Stimulated activated CD8-positive, alpha-beta memory T cell treated with anti-CD3 and anti-CD28 coated beads, Interleukin-15, amount 100 ng/mL, for 48 hours (primary cell): ENCODE measurements around the gene PPFIBP2.

Experiments
- DNase-seq, 2 donors: peaks; one replicate each; pipeline ENCODE4 v3.0.0-alpha.2; 2020; ENCODE audit warnings: low read depth in 2 of 2

PPFIBP2 gene

GRCh38 chr11:7551571-7551970 lies 37.8 kb downstream of the PPFIBP2 start:
- no peak for DNase-seq

DNA sequence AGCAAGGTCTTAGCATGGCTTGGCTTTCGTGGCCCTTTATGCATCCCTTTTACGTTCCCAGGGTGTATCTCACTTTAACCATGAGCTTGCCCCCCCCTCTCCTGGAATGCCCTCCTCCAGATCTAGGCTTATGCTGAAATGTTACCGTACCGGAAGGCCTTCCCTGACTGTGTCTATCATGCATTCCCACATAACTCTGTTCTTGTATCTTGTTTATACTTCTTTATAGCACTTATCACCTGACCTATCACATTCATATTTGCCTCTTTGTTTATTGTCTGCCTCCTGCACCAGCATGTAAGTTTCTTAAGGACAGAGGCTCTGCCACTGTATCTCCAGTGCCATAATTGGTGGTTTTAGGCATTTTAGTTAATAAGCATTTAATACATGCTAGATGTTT lies 38.9 kb downstream of the PPFIBP2 start:
- no peak for DNase-seq

DNA sequence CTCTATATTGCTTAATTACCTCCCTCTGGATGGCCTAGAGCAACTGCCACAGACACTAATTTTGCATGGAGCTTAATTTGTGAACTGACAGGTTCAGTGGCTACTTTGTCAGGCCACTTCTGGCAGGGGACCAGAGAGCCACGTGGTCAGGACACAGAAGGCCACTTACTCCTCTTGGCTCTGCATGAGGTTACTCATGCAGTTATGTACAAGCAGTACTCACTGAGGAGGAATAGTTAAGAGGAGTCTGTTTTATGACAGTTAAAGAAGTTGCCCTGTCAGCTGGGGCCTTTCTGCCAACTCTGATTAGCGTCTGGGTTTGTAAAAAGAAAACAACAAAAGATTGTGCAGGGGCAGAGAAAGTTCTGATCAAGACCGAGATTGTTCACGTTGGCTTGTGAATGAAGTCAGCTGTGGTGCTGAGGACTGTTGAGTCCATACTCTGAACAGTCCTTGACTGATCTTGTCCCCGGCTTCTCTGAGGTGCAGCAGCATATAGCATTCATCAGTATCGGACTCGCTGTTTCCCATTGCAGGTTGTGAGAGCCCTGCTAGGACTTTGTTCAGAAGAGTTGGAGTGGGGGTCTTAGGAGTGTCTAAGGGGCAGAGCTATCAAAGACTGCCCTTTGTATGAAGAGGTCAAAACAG lies 41.4 kb downstream of the PPFIBP2 start:
- no peak for DNase-seq

DNA sequence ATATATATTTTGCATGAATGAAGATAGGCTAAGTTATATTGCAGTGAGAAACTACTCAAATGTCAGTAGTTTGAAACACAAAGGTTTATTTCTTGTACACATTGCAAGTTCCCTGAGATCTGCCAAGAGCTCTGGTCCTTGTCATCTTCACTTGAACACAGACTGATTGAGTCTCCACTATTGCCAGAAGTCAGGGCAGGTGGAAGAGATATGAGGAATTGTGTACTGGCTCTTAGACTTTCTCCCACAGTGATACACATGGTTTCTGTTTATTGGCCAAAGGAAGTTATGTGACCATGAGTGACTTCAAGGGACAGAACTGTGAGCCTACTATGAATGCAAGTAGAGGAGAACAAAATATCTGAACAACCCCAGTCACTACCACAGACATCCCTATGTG lies 44.2 kb downstream of the PPFIBP2 start:
- no peak for DNase-seq

- no peak for DNase-seq
These were observed 45.8 kb downstream of the PPFIBP2 start for GRCh38 chr11:7559398-7560283.

DNA sequence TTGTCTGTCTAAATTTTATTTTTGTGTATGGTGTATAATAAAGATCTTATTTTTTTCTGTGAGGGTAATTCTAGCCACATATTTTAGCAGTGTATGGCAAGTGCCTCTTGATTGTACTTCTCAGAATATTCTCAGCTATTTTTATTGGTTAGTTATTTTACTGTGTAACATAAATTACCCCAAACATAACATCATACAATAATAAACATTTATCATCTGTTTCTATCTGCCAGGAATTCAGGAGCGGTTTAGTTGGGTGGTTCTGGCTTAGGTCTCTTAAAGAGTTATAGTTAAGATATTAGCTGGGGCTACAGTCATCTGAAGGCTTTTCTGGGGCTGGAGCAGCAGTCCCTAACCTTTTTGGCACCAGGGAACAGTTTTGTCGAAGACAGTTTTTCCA lies 47.8 kb downstream of the PPFIBP2 start:
- no peak for DNase-seq

DNA sequence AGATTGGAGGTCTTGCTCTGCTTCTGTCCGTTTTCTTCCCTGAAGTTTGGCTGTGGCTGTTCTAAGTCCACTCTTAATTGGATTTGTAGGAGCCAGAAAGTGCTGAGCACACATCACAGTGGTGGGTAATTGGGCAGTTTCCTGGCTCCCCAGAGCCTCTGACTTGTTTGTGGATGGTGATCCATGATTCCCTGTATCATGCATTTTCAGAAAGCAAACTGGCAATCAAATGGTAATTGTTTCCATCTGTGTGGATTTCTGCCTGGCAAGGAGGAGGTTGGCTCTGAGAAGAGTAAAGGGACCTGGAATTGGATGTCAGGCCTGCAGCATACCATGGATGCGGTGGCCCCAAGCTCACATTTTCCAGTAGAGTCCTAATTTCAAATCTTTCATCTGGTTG lies 49.5 kb downstream of the PPFIBP2 start:
- no peak for DNase-seq

GRCh38 chr11:7564803-7565202 lies 51.0 kb downstream of the PPFIBP2 start:
- DNase-seq: no peak

DNA sequence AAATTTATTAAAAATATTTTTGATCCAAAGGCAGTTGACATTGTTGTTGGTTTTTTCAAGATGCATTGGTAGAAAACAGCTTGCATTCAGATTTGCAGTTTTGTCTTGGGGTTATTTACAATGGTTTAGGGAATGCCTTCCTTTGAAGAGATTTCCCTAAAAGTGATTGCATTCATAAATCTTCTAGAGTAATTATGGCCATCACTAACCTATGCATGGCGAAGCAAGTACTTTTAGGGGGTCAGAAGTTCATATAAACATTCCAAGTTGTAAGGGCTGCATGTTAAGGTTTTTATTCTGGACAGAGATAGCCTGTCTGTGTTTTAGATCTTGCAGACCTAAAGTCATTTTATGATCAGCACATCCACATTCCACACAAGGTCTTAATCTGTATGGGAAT lies 53.5 kb downstream of the PPFIBP2 start:
- no peak for DNase-seq

DNA sequence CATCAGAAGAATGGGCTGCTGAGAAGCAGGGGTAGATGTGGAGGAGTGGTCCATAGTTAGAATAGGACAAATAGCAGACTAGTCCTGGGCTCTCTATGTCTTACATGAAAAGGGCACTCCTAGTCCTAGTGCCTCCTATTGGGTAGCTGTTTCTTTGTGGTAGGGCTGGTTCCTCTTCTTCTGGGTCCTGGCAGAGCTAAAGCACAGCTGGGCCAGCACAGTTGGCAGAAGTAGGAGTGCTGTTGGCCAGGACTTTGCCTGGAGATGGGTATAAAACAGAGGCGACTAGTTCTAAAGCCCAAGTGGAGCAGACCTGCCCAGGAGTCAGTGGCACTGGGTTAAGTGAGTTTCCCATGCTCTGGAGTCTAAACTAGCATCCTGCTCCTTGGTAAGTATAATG lies 55.2 kb downstream of the PPFIBP2 start:
- DNase-seq: no peak

GRCh38 chr11:7570241-7570640 lies 56.4 kb downstream of the PPFIBP2 start:
- DNase-seq: no peak

DNA sequence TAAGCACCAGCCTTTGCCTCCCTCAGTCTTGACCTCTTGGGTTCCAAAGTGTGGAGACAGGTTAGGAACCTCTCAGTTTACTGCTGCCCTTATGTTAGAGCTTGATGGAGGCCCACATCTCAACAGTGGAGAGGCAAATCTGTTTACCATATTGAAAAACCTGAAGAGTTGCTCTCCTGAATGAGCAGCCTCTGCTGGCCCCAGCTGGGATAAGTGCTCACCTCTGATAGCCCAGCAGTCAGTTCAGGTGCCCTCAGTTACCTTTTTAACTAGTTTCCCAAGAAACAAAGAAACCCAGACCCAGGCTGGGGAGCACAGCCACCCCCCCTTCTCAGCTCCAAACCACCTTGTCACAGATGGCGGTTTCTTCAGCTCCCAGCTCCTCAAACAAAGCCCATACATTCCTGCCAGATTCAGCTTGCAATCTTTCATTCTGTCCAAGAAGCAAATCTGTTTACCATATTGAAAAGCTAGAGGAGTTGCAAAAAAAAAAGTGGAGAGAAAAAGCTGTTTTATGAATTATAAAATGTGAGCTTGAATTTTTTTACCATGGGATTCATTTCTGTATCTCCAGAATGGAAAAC lies 57.2 kb downstream of the PPFIBP2 start:
- DNase-seq: no peak

DNA sequence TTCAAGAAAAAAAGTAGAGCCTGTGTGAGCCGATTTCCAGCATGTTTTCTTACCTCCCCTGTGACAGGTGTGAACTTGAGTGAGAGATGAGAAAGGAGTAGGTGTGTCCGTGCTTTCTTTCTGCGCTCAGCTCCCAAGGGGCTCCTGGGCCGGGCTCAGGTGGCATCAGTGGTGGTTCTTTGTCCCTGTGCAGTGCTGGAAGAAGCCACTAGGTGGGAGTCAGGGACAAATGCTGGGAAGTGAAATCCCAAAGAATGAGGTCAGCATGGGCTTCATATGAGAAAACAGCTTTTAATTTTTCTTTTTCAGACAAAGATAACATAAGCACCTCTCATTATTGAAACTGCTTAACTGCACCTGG lies 57.8 kb downstream of the PPFIBP2 start:
- no peak for DNase-seq

- DNase-seq: no peak
These were observed 58.4 kb downstream of the PPFIBP2 start for GRCh38 chr11:7572001-7572712.

GRCh38 chr11:7573193-7573557 lies 59.4 kb downstream of the PPFIBP2 start:
- DNase-seq: no peak

- no peak for DNase-seq
These were observed 59.9 kb downstream of the PPFIBP2 start for GRCh38 chr11:7573558-7574296.

DNA sequence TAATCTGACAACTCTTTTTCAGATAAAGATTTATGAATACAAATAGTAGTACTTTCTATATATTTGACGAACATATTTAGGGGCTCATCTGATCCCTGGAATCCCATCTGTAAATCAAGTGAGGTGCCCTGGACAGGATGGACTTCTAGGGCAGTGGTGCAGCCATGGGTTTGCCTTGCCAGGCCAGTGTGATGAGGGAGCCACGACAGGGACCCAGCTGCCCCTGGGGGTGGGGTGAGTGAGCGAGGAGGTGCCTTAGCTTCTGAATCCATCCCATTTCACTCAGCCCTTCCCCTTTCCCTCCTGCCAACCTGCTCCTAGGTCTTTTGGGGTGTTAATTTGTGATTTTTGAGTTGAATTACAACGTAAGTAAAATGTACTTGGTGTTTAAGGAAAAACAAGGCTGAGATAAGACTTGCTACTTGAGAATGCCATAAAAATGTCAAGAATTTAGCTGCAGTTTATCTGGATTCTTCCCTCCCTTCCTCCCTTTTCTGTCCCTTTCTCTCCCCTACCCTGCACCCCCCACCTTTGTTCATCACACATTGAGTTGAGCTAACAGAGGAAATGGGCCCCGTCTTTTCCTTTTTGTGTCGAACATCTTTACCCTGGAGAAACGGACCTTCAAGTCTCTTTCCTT lies 60.8 kb downstream of the PPFIBP2 start:
- DNase-seq: no peak

DNA sequence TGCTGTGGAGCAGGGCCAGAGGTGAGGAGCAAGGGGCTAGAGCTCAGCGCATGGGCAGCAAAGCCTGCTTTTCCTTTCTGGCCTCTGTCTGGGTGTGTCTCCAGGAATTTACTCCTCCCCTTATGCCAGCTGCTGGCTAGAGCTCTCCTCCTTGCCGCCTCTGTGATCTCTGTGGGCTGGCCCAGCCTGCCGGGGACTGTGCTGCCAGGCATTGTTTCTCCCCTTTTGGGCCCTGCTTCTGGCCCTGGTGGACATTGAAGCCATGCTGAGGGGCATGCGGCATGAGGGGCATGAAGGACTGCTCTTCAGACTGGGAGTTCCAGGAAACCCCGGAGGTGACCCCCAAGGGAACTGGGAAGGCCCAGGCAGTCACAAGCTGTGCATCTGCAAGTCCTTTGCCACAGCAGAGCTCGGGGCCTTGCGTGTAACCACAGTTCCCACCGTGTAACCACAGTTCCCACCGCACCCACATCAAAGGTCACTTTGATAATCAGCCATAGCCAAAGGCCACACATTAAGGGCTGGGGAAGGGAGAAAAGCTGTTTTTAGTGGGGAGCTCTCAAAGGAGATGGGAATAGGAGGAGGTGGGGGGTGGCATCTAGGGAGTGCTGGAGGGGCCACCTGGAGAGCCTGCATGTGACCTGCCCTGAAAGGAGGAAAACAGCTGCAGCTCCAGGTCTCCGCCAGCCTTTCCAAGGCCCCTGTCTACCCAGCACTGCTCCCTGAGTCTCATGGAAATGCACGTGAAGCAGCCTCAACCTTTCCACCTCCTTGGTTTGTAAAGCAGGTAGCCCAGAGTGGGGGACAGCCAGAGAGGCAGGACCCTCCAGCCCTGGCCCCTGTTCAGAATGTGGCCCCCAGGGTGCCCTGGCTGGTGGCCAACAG lies 62.3 kb downstream of the PPFIBP2 start:
- peak in 1 of 2 donors; percentile 9 for DNase-seq

GRCh38 chr11:7576726-7577290 lies 63.0 kb downstream of the PPFIBP2 start:
- no peak for DNase-seq
